Activated naive CD8-positive, alpha-beta T cell treated with anti-CD3 and anti-CD28 coated beads for 36 hours (primary cell): ENCODE results near the gene LASP1NB.
A peak's percentile ranks its signal among the peaks of the same experiment; 100 is the strongest.
"Not testable (repeated sequence)": the region's sequence is repeated elsewhere in the genome, so short reads cannot be mapped to it uniquely, and the experiment has no call there.

Source experiments
- DNase-seq: peaks from one replicate; pipeline ENCODE4 v3.0.0; 2021
- H3K27ac Mint-ChIP-seq: one replicate; pipeline ENCODE4 v1.8.0; 2022; ENCODE audit warnings: mild to moderate bottlenecking, moderate library complexity, mixed read lengths
- H3K27me3 Mint-ChIP-seq: one replicate; pipeline ENCODE4 v1.8.0; 2022; ENCODE audit warnings: mild to moderate bottlenecking, mixed read lengths
- H3K36me3 Mint-ChIP-seq: one replicate; pipeline ENCODE4 v1.8.0; 2021; ENCODE audit warnings: mild to moderate bottlenecking, mixed read lengths
- H3K4me1 Mint-ChIP-seq: one replicate; pipeline ENCODE4 v1.8.0; 2021; ENCODE audit warnings: mixed read lengths
- H3K4me3 Mint-ChIP-seq: one replicate; pipeline ENCODE4 v1.8.0; 2022; ENCODE audit warnings: mild to moderate bottlenecking, moderate library complexity, mixed read lengths
- H3K9me3 Mint-ChIP-seq: one replicate; pipeline ENCODE4 v1.8.0; 2022; ENCODE audit warnings: mixed read lengths

LASP1NB gene

GRCh38 chr17:38905375-38905774 is 20.0 kb upstream of the LASP1NB start:
- Mint-ChIP-seq H3K36me3 (peaks cover 35% of the 10 kb centered on the region), H3K27ac (peak overlapping the region; percentile 25), H3K9me3 (no peaks in the 10 kb centered on the region), H3K4me1 (peaks cover 47% of the 10 kb centered on the region), H3K4me3 (no peak overlapping the region), H3K27me3 (no peaks in the 10 kb centered on the region)
- DNase-seq: no peak

- Mint-ChIP-seq H3K9me3 (no peaks in the 10 kb centered on the region), H3K27me3 (no peaks in the 10 kb centered on the region), H3K4me3 (no peak overlapping the region), H3K4me1 (peaks cover 37% of the 10 kb centered on the region), H3K27ac (no peak overlapping the region), H3K36me3 (peaks cover 33% of the 10 kb centered on the region)
- no peak for DNase-seq
Measured at GRCh38 chr17:38906460-38907228, 18.8 kb upstream of the LASP1NB start.

- H3K4me1 Mint-ChIP-seq: peaks cover 34% of the 10 kb centered on the region
- no peaks in the 10 kb centered on the region for H3K9me3 Mint-ChIP-seq
- peak overlapping the region; percentile 82 for H3K27ac Mint-ChIP-seq
- H3K27me3 Mint-ChIP-seq: no peaks in the 10 kb centered on the region
- peak overlapping the region; percentile 25 for H3K4me3 Mint-ChIP-seq
- no peak for DNase-seq
- peaks cover 29% of the 10 kb centered on the region for H3K36me3 Mint-ChIP-seq
Measured at GRCh38 chr17:38907930-38908675, 17.3 kb upstream of the LASP1NB start.

GRCh38 chr17:38908676-38909181 is 16.7 kb upstream of the LASP1NB start:
- Mint-ChIP-seq H3K36me3 (peaks cover 22% of the 10 kb centered on the region), H3K4me3 (peak overlapping the region; percentile 25), H3K9me3 (no peaks in the 10 kb centered on the region), H3K4me1 (peaks cover 31% of the 10 kb centered on the region), H3K27ac (peak overlapping the region; percentile 82), H3K27me3 (no peaks in the 10 kb centered on the region)
- DNase-seq: no peak

GRCh38 chr17:38910325-38910724 is 15.1 kb upstream of the LASP1NB start:
- Mint-ChIP-seq H3K4me3 (no peak overlapping the region), H3K9me3 (no peaks in the 10 kb centered on the region), H3K27me3 (no peaks in the 10 kb centered on the region), H3K27ac (no peak overlapping the region), H3K36me3 (peaks cover 14% of the 10 kb centered on the region), H3K4me1 (peaks cover 28% of the 10 kb centered on the region)
- DNase-seq: no peak

GRCh38 chr17:38911081-38911730 is 14.2 kb upstream of the LASP1NB start:
- peak overlapping the region; percentile 25 for H3K27ac Mint-ChIP-seq
- peaks cover 20% of the 10 kb centered on the region for H3K4me1 Mint-ChIP-seq
- H3K36me3 Mint-ChIP-seq: peaks cover 19% of the 10 kb centered on the region
- H3K9me3 Mint-ChIP-seq: no peaks in the 10 kb centered on the region
- DNase-seq: no peak
- no peaks in the 10 kb centered on the region for H3K27me3 Mint-ChIP-seq
- no peak overlapping the region for H3K4me3 Mint-ChIP-seq

GRCh38 chr17:38911731-38912081 is 13.7 kb upstream of the LASP1NB start:
- not testable (repeated sequence) for DNase-seq
- peaks cover 19% of the 10 kb centered on the region for H3K36me3 Mint-ChIP-seq

GRCh38 chr17:38912221-38912813 is 13.1 kb upstream of the LASP1NB start:
- DNase-seq: no peak
- Mint-ChIP-seq H3K36me3 (peaks cover 19% of the 10 kb centered on the region), H3K9me3 (no peaks in the 10 kb centered on the region), H3K4me3 (no peak overlapping the region), H3K4me1 (peaks cover 19% of the 10 kb centered on the region), H3K27me3 (no peaks in the 10 kb centered on the region), H3K27ac (no peak overlapping the region)

More at GRCh38 chr17:38911731-38912081, 13.7 kb upstream of the LASP1NB start:
- H3K27ac Mint-ChIP-seq, H3K4me3 Mint-ChIP-seq, H3K27me3 Mint-ChIP-seq, H3K9me3 Mint-ChIP-seq: not testable (repeated sequence)
- peaks cover 19% of the 10 kb centered on the region for H3K4me1 Mint-ChIP-seq

GRCh38 chr17:38914741-38915638 is 10.4 kb upstream of the LASP1NB start:
- no peak for DNase-seq
- H3K4me1 Mint-ChIP-seq: peaks cover 11% of the 10 kb centered on the region
- H3K36me3 Mint-ChIP-seq: peaks cover 23% of the 10 kb centered on the region
- no peaks in the 10 kb centered on the region for H3K9me3 Mint-ChIP-seq
- H3K4me3 Mint-ChIP-seq: no peak overlapping the region
- peak overlapping the region; percentile 48 for H3K27ac Mint-ChIP-seq
- H3K27me3 Mint-ChIP-seq: no peaks in the 10 kb centered on the region

GRCh38 chr17:38915639-38915995 is 9.8 kb upstream of the LASP1NB start:
- no peak for DNase-seq
- peaks cover 12% of the 10 kb centered on the region for H3K4me1 Mint-ChIP-seq

GRCh38 chr17:38916771-38917170 is 8.6 kb upstream of the LASP1NB start:
- Mint-ChIP-seq H3K9me3 (no peaks in the 10 kb centered on the region), H3K27ac (peak overlapping the region; percentile 6), H3K27me3 (no peaks in the 10 kb centered on the region), H3K36me3 (peaks cover 24% of the 10 kb centered on the region), H3K4me1 (peaks cover 23% of the 10 kb centered on the region), H3K4me3 (no peak overlapping the region)
- no peak for DNase-seq

More at GRCh38 chr17:38915639-38915995, 9.8 kb upstream of the LASP1NB start:
- H3K27me3 Mint-ChIP-seq: no peaks in the 10 kb centered on the region
- no peak overlapping the region for H3K4me3 Mint-ChIP-seq
- H3K27ac Mint-ChIP-seq: peak overlapping the region; percentile 48
- H3K36me3 Mint-ChIP-seq: peaks cover 25% of the 10 kb centered on the region
- no peaks in the 10 kb centered on the region for H3K9me3 Mint-ChIP-seq

- H3K4me3 Mint-ChIP-seq: no peak overlapping the region
- peaks cover 24% of the 10 kb centered on the region for H3K36me3 Mint-ChIP-seq
- H3K9me3 Mint-ChIP-seq: no peaks in the 10 kb centered on the region
- no peaks in the 10 kb centered on the region for H3K27me3 Mint-ChIP-seq
- H3K27ac Mint-ChIP-seq: peak overlapping the region; percentile 6
- DNase-seq: no peak
- peaks cover 27% of the 10 kb centered on the region for H3K4me1 Mint-ChIP-seq
Measured at GRCh38 chr17:38917259-38917658, 8.2 kb upstream of the LASP1NB start.

GRCh38 chr17:38918129-38918913 is 7.1 kb upstream of the LASP1NB start:
- H3K27me3 Mint-ChIP-seq: no peaks in the 10 kb centered on the region
- H3K9me3 Mint-ChIP-seq: no peaks in the 10 kb centered on the region
- no peak for DNase-seq
- H3K4me1 Mint-ChIP-seq: peaks cover 27% of the 10 kb centered on the region
- no peak overlapping the region for H3K27ac Mint-ChIP-seq
- H3K4me3 Mint-ChIP-seq: no peak overlapping the region
- peaks cover 24% of the 10 kb centered on the region for H3K36me3 Mint-ChIP-seq
